ENCODE results near the gene TDP1. TPM values are rescaled to one million over a fixed set of nuclear protein-coding genes. Genes with fewer than 3 reads are reported as not detected.

The TDP1 gene
- total and polyA plus RNA-seq, 9 of the 15 experiments (the other 6 are each of a cell fraction or from before 2014, with no cell fraction given) = 21.4 to 41.6 (median 32.3) TPM

DNA sequence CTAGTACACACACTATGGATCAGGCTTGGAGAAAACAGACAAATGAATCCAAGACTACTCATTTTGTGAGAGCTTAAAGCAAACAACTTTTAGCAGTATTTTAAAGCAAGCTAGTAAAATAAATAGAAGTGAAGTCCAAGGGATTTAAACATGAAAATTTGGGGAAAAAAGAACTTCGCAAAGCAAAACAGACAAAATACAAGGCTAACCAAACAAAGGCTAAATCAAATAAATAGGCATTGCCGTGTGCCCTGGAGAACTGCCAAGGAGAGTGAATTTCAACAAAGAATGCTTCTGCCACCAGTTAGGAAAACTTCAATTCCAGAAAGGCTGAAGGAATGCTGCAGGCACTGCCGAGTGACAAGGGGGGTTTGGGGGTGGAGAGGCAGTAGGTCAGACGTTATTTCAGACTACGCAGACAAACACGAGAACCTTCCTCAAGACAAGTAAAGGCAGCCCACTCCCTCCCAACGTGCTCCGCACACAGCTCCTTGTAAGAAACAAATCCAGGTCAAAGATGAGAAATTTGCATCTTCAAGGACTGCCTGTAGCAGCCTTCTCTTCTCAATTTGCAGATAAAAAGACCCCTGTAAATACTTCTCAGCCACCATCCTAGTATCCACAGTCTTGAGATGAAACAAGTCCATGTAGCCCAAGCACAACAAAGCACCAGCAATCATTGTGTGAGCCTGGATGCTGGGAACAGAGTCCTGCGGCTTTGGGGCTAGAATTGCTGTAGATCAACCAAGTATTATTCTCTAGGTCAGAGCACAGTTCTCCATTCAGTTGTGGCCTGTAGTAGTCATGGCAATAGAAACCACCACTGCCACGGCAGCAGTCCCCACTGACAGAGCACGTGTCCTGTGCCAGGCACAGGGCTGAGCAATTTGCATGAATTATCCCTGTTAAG is 44.5 kb upstream of the TDP1 start:
- CTCF ChIA-PET (ENCODE audit: low intra/inter-chr PET ratio) = no interaction called here
- Histone ChIP-seq H3K4me2 (ENCODE audit: insufficient read depth, low read length) (no peak overlapping the region), H3K27ac (ENCODE audit: extremely low read depth, low read depth, low read length) (no peak overlapping the region), H3K9ac (ENCODE audit: insufficient read depth in 1 of 2, low read depth in 2 of 2, low read length in 2 of 2) (no peak overlapping the region), H3K9me1 (ENCODE audit: control insufficient read depth, insufficient read depth, low read length) (no peaks in the 10 kb centered on the region), H3K36me3 (ENCODE audit: control insufficient read depth, insufficient read depth, low read length) (no peaks in the 10 kb centered on the region), H3K27me3 (ENCODE audit: control insufficient read depth in 2 of 2, insufficient read depth in 2 of 2, low read length in 2 of 2) (no peaks in the 10 kb centered on the region), H3K79me2 (ENCODE audit: control insufficient read depth, insufficient read depth, low read length) (no peaks in the 10 kb centered on the region), H3K4me3 (no peak overlapping the region), H2AFZ (ENCODE audit: low read depth, low read length) (no peak overlapping the region), H4K20me1 (replicated peaks; ENCODE audit: control insufficient read depth, insufficient read depth, low read length) (no peaks in the 10 kb centered on the region), H3K9me3 (replicated peaks; ENCODE audit: control insufficient read depth, insufficient read depth, low read depth, low read length) (no peaks in the 10 kb centered on the region), H3K4me1 (replicated peaks in 1 of 2; ENCODE audit: control insufficient read depth in 2 of 2, insufficient read depth in 2 of 2, low read length in 2 of 2) (no peaks in the 10 kb centered on the region)
- DNase-seq (ENCODE audit: extremely low read depth in 1 of 4, low spot score in 3 of 4) (no peak), ATAC-seq (no peak), FAIRE-seq (no peak)
- BruUV-seq (replicated peaks) = no TSS peak
- WGBS (ENCODE audit: insufficient coverage, low coverage, missing lambda C conversion rate) = 24% methylated on average over 8 of the region's 11 CpGs
- in situ Hi-C loops (cut with MboI) (no loop called here), intact Hi-C loops (cut with micrococcal nuclease) (loop anchor here (5.0 to 10.0 kb wide), 2 partner anchors 136 to 884 kb away; no protein-coding TSS in a partner anchor)
- POLR2A ChIA-PET = no interaction called here
- TF ChIP-seq ZNF76 (CRISPR knock-in tag; IDR thresholded peaks at IDR 0.05; ENCODE audit: borderline replicate concordance) = no peak
- TF ChIP-seq KLF13 (tag; IDR thresholded peaks at IDR 0.05; ENCODE audit: borderline replicate concordance, low read depth) = no peak
- TF ChIP-seq, protein P1, sequence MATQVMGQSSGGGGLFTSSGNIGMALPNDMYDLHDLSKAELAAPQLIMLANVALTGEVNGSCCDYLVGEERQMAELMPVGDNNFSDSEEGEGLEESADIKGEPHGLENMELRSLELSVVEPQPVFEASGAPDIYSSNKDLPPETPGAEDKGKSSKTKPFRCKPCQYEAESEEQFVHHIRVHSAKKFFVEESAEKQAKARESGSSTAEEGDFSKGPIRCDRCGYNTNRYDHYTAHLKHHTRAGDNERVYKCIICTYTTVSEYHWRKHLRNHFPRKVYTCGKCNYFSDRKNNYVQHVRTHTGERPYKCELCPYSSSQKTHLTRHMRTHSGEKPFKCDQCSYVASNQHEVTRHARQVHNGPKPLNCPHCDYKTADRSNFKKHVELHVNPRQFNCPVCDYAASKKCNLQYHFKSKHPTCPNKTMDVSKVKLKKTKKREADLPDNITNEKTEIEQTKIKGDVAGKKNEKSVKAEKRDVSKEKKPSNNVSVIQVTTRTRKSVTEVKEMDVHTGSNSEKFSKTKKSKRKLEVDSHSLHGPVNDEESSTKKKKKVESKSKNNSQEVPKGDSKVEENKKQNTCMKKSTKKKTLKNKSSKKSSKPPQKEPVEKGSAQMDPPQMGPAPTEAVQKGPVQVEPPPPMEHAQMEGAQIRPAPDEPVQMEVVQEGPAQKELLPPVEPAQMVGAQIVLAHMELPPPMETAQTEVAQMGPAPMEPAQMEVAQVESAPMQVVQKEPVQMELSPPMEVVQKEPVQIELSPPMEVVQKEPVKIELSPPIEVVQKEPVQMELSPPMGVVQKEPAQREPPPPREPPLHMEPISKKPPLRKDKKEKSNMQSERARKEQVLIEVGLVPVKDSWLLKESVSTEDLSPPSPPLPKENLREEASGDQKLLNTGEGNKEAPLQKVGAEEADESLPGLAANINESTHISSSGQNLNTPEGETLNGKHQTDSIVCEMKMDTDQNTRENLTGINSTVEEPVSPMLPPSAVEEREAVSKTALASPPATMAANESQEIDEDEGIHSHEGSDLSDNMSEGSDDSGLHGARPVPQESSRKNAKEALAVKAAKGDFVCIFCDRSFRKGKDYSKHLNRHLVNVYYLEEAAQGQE (IDR thresholded peaks at IDR 0.05; ENCODE audit: borderline replicate concordance) = no peak
- TF ChIP-seq, protein P1 (CRISPR knock-in tag; IDR thresholded peaks at IDR 0.05; ENCODE audit: low read depth) = no peak
